ENCODE data around the gene BRAT1.
A peak's percentile ranks its signal among the peaks of the same experiment; 100 is the strongest.
"Not testable (repeated sequence)": the region's sequence is repeated elsewhere in the genome, so short reads cannot be mapped to it uniquely, and the experiment has no call there.

Gene BRAT1

DNA sequence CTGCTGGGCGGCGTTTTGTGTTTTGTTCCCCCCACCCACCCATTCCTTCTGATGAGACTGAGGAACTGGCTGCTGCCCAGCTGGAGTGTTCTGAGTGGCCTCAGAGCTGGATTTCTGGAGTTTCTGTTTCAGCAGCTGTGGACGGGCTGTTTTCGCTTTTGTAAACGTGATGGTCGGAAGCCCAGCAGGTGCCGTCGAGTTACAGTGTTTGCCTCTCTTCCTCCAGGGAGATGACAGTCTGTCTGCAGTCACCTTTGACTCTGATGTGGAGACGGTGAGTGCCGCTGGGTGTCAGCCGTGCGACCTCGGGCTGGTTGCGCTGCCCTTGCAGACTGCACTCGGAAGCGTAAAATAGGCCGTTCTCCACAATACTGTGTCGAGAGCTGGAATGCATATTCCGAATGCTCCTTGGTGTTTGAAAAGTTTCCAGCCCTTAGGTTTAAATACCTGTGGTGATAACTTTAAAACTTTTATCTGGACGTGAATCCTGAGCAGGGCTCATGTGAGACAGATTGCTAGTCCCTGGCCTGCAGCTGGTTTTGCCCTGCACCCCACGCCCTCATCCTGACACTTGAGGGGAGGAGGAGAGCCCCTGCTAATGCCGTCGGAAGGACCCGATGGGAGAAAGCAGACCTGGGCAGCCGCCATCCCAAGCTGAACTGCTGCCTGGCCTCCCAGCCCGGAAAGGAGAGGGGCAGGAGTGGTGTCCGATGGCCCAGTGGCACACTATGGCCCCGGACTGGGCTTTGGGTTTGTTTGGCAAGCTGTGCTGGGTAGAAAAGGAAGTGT, 11.8 kb upstream of the BRAT1 start:
- H2AFZ ChIP-seq (ENCODE audit: low read depth), result peak overlapping the region; percentile 18; the same call in 1 of the 2 replicates
- H3K4me2 ChIP-seq, result peak overlapping the region; percentile 74

DNA sequence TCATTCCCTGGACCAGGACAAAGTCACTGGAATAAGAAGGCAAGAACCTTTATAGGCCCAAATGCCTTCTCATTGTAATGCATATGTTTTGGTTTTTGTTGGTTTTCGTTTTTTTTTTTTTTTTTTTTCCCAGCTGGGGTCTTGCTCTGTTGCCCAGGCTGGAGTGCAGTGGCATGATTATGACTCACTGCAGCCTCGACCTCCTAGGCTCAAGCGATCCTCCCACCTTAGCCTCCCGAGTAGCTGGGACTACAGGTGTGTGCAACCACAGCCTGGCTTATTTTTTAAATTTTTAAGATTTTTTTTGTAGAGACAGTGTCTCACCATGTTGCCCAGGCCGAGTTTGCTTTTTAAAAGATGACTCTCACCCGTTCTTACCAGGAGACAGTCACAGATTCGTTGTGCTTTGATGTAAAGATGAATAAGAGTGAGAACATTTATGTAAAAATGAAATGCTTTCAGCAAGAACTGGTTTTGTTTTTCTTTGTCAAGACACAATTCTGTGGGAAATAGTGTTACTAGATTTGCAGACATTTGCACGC, 11.1 kb upstream of the BRAT1 start:
- Histone ChIP-seq H3K36me3 (ENCODE audit: insufficient read depth) (no peaks in the 10 kb centered on the region), H3K4me1 (ENCODE audit: low read depth, poor library complexity, severe bottlenecking) (peaks cover 41% of the 10 kb centered on the region), H2AFZ (ENCODE audit: low read depth) (no peak overlapping the region), H3K79me2 (ENCODE audit: insufficient read depth, low read depth) (peaks cover 8% of the 10 kb centered on the region; the same call in 1 of the 2 replicates), H3K27me3 (ENCODE audit: insufficient read depth, low read depth) (no peaks in the 10 kb centered on the region), H3K27ac (peak overlapping the region; percentile 50; the same call in 1 of the 2 replicates), H3K9ac (peak overlapping the region; percentile 1; the same call in 1 of the 2 replicates), H3K4me2 (peak overlapping the region; percentile 74), H4K20me1 (ENCODE audit: insufficient read depth) (no peaks in the 10 kb centered on the region), H3K4me3 (IDR thresholded peaks at IDR 0.05; ENCODE audit: insufficient read depth, low read depth, low read length) (no peak overlapping the region)
- TF ChIP-seq, protein P1, sequence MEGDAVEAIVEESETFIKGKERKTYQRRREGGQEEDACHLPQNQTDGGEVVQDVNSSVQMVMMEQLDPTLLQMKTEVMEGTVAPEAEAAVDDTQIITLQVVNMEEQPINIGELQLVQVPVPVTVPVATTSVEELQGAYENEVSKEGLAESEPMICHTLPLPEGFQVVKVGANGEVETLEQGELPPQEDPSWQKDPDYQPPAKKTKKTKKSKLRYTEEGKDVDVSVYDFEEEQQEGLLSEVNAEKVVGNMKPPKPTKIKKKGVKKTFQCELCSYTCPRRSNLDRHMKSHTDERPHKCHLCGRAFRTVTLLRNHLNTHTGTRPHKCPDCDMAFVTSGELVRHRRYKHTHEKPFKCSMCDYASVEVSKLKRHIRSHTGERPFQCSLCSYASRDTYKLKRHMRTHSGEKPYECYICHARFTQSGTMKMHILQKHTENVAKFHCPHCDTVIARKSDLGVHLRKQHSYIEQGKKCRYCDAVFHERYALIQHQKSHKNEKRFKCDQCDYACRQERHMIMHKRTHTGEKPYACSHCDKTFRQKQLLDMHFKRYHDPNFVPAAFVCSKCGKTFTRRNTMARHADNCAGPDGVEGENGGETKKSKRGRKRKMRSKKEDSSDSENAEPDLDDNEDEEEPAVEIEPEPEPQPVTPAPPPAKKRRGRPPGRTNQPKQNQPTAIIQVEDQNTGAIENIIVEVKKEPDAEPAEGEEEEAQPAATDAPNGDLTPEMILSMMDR (conservative IDR thresholded peaks at IDR 0.05; ENCODE audit: low read depth, low read length), result no peak

More for the DNA sequence above, 11.8 kb upstream of the BRAT1 start:
- H3K36me3 ChIP-seq (ENCODE audit: insufficient read depth), result no peaks in the 10 kb centered on the region
- peaks cover 8% of the 10 kb centered on the region; the same call in 1 of the 2 replicates for H3K79me2 ChIP-seq (ENCODE audit: insufficient read depth, low read depth)
- no peaks in the 10 kb centered on the region for H3K27me3 ChIP-seq (ENCODE audit: insufficient read depth, low read depth)
- H4K20me1 ChIP-seq (ENCODE audit: insufficient read depth), result no peaks in the 10 kb centered on the region
- TF ChIP-seq, protein P1 (conservative IDR thresholded peaks at IDR 0.05; ENCODE audit: low read depth, low read length), result 0 out of 2 replicates have a peak, but pooled peaks have one; percentile 29
- no peak overlapping the region for H3K4me3 ChIP-seq (IDR thresholded peaks at IDR 0.05; ENCODE audit: insufficient read depth, low read depth, low read length)
- peak overlapping the region; percentile 50; the same call in 1 of the 2 replicates for H3K27ac ChIP-seq
- H3K4me1 ChIP-seq (ENCODE audit: low read depth, poor library complexity, severe bottlenecking), result peaks cover 41% of the 10 kb centered on the region
- peak overlapping the region; percentile 1; the same call in 1 of the 2 replicates for H3K9ac ChIP-seq

DNA sequence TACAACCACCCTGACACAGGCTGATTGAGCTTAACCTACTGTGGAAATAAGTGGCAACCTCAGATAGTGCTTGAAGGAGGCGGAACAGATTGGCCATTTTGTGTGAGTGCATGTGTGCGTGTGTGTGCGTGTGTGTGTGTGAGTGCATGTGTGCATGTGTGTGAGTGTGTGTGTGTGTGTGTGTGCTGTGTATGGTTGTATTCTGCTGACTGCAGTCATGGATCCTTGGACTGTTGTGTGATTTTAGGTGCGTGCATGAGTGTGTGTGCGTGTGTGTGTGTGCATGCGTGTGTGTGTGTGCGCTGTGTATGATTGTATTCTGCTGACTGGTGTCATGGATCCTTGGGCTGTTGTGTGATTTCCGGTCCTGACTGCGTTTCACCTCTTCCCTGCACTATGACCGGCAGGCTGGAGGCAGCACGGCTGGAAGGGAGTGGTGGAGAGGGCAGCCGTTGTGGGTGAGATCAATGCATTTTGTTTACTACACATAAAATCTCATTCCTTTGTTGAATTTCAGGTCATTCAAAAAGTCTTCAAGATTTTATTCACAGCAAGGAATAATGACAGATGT, 9.7 kb upstream of the BRAT1 start:
- H3K4me1 ChIP-seq (ENCODE audit: low read depth, poor library complexity, severe bottlenecking), result peaks cover 53% of the 10 kb centered on the region
- TF ChIP-seq, protein P1 (conservative IDR thresholded peaks at IDR 0.05; ENCODE audit: low read depth, low read length), result no peak
- H3K79me2 ChIP-seq (ENCODE audit: insufficient read depth, low read depth), result peaks cover 8% of the 10 kb centered on the region; the same call in 1 of the 2 replicates
- no peaks in the 10 kb centered on the region for H3K36me3 ChIP-seq (ENCODE audit: insufficient read depth)
- no peaks in the 10 kb centered on the region for H3K27me3 ChIP-seq (ENCODE audit: insufficient read depth, low read depth)
- H3K9ac ChIP-seq, result no peak overlapping the region
- no peak overlapping the region for H2AFZ ChIP-seq (ENCODE audit: low read depth)
- H4K20me1 ChIP-seq (ENCODE audit: insufficient read depth), result no peaks in the 10 kb centered on the region
- no peak overlapping the region for H3K4me3 ChIP-seq (IDR thresholded peaks at IDR 0.05; ENCODE audit: insufficient read depth, low read depth, low read length)
- H3K4me2 ChIP-seq, result no peak overlapping the region
- H3K27ac ChIP-seq, result no peak overlapping the region

DNA sequence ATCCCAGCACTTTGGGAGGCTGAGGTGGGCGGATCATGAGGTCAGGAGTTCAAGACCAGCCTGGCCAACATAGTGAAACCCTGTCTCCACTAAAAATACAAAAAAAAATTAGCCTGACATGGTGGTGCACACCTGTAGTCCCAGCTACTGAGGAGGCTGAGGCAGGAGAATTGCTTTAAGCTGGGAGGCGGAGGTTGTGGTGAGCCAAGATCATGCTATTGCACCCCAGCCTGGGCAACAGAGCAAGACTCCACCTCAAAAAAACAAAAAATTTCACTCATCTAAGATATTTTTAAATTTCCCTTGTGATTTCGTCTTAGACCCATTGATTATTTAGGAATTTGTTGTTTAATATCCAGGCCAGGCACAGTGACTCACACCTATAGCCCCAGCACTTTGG, 8.6 kb upstream of the BRAT1 start:
- not testable (repeated sequence) for H2AFZ ChIP-seq (ENCODE audit: low read depth); H3K9ac ChIP-seq; H4K20me1 ChIP-seq (ENCODE audit: insufficient read depth)

More for the DNA sequence above, 8.6 kb upstream of the BRAT1 start:
- H3K36me3 ChIP-seq (ENCODE audit: insufficient read depth); H3K27ac ChIP-seq; H3K27me3 ChIP-seq (ENCODE audit: insufficient read depth, low read depth); H3K4me2 ChIP-seq; H3K4me3 ChIP-seq (IDR thresholded peaks at IDR 0.05; ENCODE audit: insufficient read depth, low read depth, low read length); H3K79me2 ChIP-seq (ENCODE audit: insufficient read depth, low read depth): not testable (repeated sequence)
- H3K4me1 ChIP-seq (ENCODE audit: low read depth, poor library complexity, severe bottlenecking), result peaks cover 56% of the 10 kb centered on the region
